SK-N-SH (cell line): ENCODE measurements around the gene PADI4. TPM values are rescaled to one million over a fixed set of nuclear protein-coding genes. Genes with fewer than 3 reads are reported as not detected.

Experiments used
- CTCF ChIA-PET: fragments of 300-600, 350-600 bp; formaldehyde crosslinking; extraction: SDS; loops from one replicate; lab custom pipeline; 2021; lab: Yijun Ruan, JAX
- POLR2A ChIA-PET: fragments of 350-600 bp; sonication (Branson Sonifier 250); formaldehyde crosslinking; extraction: SDS; loops from one replicate; lab custom pipeline; 2020; ENCODE audit warnings: antibody characterized with exemption, inconsistent platforms; lab: Yijun Ruan, JAX
- DNase-seq: peaks from one replicate; pipeline ENCODE4 v3.0.0; 2012
- H2AFZ ChIP-seq: fragments of 200-600 bp; sonication (generic); 2 replicates; pipeline ENCODE4 v1.8.1; 2016; ENCODE audit warnings: antibody characterized with exemption, mild to moderate bottlenecking, low read depth
- H3F3A ChIP-seq: fragments of 200-600 bp; sonication (generic); replicated peaks from 2 replicates; pipeline ENCODE3; 2016; ENCODE audit warnings: antibody characterized with exemption, mild to moderate bottlenecking; ENCODE audit not compliant: insufficient read depth
- H3K27ac ChIP-seq, 2 experiments: fragments of 200-500 bp in 1 of 2; fragments of 200-600 bp in 1 of 2; sonication (Bioruptor generic) in 1 of 2; sonication (generic), shearing (Covaris generic) in 1 of 2; 2 replicates each; pipeline versions ENCODE4 v1.5.1 to v1.6.1; 2014 to 2016; ENCODE audit warnings: low read depth in 2 of 2, inconsistent platforms in 1 of 2, low read length in 1 of 2, mild to moderate bottlenecking in 1 of 2, mixed read lengths in 1 of 2
- H3K27me3 ChIP-seq: fragments of 200-600 bp; sonication (generic), shearing (Covaris generic); 2 replicates; pipeline ENCODE4 v1.6.1; 2016; ENCODE audit warnings: mixed run types; ENCODE audit not compliant: insufficient read depth
- H3K36me3 ChIP-seq, 2 experiments: fragments of 200-500 bp in 1 of 2; fragments of 200-600 bp in 1 of 2; sonication (Bioruptor generic) in 1 of 2; sonication (generic) in 1 of 2; replicated peaks in 1 of 2; 2 replicates each; pipeline versions ENCODE3 to v1.5.1; 2014 to 2016; ENCODE audit warnings: low read length in 1 of 2, mild to moderate bottlenecking in 1 of 2; ENCODE audit not compliant: insufficient read depth in 2 of 2, control insufficient read depth in 1 of 2
- H3K4me1 ChIP-seq, 2 experiments: fragments of 200-500 bp in 1 of 2; fragments of 200-600 bp in 1 of 2; sonication (Bioruptor generic) in 1 of 2; sonication (generic), shearing (Covaris generic) in 1 of 2; 2 replicates each; pipeline versions ENCODE4 v1.5.1 to v1.6.1; 2014 to 2016; ENCODE audit warnings: low read depth in 1 of 2, low read length in 1 of 2, mixed run types in 1 of 2; ENCODE audit not compliant: insufficient read depth in 2 of 2, control insufficient read depth in 1 of 2
- H3K4me2 ChIP-seq: fragments of 200-600 bp; sonication (generic), shearing (Covaris generic); 2 replicates; pipeline ENCODE4 v1.6.1; 2017; ENCODE audit warnings: mixed run types
- H3K4me3 ChIP-seq, 2 experiments: fragments of 200-500 bp in 1 of 2; fragments of 200-600 bp in 1 of 2; sonication (Bioruptor generic) in 1 of 2; sonication (generic), shearing (Covaris generic) in 1 of 2; 2 replicates each; pipeline versions ENCODE4 v1.5.1 to v1.8.1; 2014 to 2016; ENCODE audit warnings: low read depth in 2 of 2, inconsistent platforms in 1 of 2, low read length in 1 of 2, mild to moderate bottlenecking in 1 of 2, mixed read lengths in 1 of 2, moderate library complexity in 1 of 2
- H3K79me2 ChIP-seq: fragments of 200-600 bp; sonication (generic); 2 replicates; pipeline ENCODE4 v1.8.1; 2017; ENCODE audit warnings: mild to moderate bottlenecking; ENCODE audit not compliant: insufficient read depth
- H3K9ac ChIP-seq: fragments of 200-600 bp; sonication (generic); 2 replicates; pipeline ENCODE4 v1.6.1; 2017; ENCODE audit warnings: mixed run types
- H3K9me2 ChIP-seq: fragments of 200-600 bp; sonication (generic); 2 replicates; pipeline ENCODE4 v1.6.1; 2017; ENCODE audit warnings: mixed run types
- H3K9me3 ChIP-seq: fragments of 200-600 bp; sonication (generic); 2 replicates; pipeline ENCODE4 v1.6.1; 2017; ENCODE audit warnings: mixed run types, mild to moderate bottlenecking, moderate library complexity
- H4K20me1 ChIP-seq: fragments of 200-600 bp; sonication (generic); 2 replicates; pipeline ENCODE4 v1.6.1; 2017; ENCODE audit warnings: mild to moderate bottlenecking, mixed run types; ENCODE audit not compliant: insufficient read depth
- CHD2 ChIP-seq: fragments of 150-350 bp; IDR thresholded peaks from 2 replicates; pipeline ENCODE4 v1.6.1; 2018; ENCODE audit warnings: low read length; ENCODE audit not compliant: partially characterized antibody
- ELF1 ChIP-seq: IDR thresholded peaks from 2 replicates; pipeline ENCODE4 v1.4.0; 2012
- EZH2phosphoT487 ChIP-seq: fragments of 200-600 bp; sonication (generic); IDR thresholded peaks from 2 replicates; pipeline ENCODE4 v1.6.1; 2017; ENCODE audit warnings: low read depth, mixed run types, mild to moderate bottlenecking, antibody characterized with exemption, moderate library complexity, borderline replicate concordance
- FOXM1 ChIP-seq: IDR thresholded peaks from 2 replicates; pipeline ENCODE4 v1.4.0; 2012; ENCODE audit warnings: low read depth, mild to moderate bottlenecking
- IRF3 ChIP-seq: fragments of 150-350 bp; IDR thresholded peaks from 2 replicates; pipeline ENCODE4 v1.6.1; 2016; ENCODE audit warnings: mild to moderate bottlenecking, low read depth, low read length
- JUND ChIP-seq: IDR thresholded peaks from 2 replicates; pipeline ENCODE4 v1.4.0; 2012
- MAX ChIP-seq: IDR thresholded peaks from 2 replicates; pipeline ENCODE4 v1.4.0; 2012; ENCODE audit warnings: low read depth
- MEF2A ChIP-seq: IDR thresholded peaks from 2 replicates; pipeline ENCODE4 v1.4.0; 2012; ENCODE audit warnings: low read depth, borderline replicate concordance
- MXI1 ChIP-seq: IDR thresholded peaks from 2 replicates; pipeline ENCODE4 v1.6.1; 2012; ENCODE audit warnings: mild to moderate bottlenecking, low read depth, low read length, improper control_type of control experiment
- NFIC ChIP-seq: IDR thresholded peaks from 2 replicates; pipeline ENCODE4 v1.4.0; 2012; ENCODE audit warnings: borderline replicate concordance
- NRF1 ChIP-seq: IDR thresholded peaks from 2 replicates; pipeline ENCODE4 v1.6.1; 2012; ENCODE audit warnings: low read depth, mild to moderate bottlenecking, low read length
- POLR2AphosphoS5 ChIP-seq: IDR thresholded peaks from 2 replicates; pipeline ENCODE4 v1.6.1; 2012; ENCODE audit warnings: low read depth, low read length
- RAD21 ChIP-seq: IDR thresholded peaks from 2 replicates; pipeline ENCODE4 v1.6.1; 2012; ENCODE audit warnings: mild to moderate bottlenecking, low read length
- RCOR1 ChIP-seq: fragments of 150-350 bp; IDR thresholded peaks from 2 replicates; pipeline ENCODE4 v1.6.1; 2017; ENCODE audit warnings: antibody characterized with exemption, low read length
- REST ChIP-seq: IDR thresholded peaks from 2 replicates; pipeline ENCODE4 v1.6.1; 2012; ENCODE audit warnings: mild to moderate bottlenecking, low read depth, low read length, moderate library complexity
- SIN3A ChIP-seq: IDR thresholded peaks from 2 replicates; pipeline ENCODE4 v1.6.1; 2012; ENCODE audit warnings: low read depth, mild to moderate bottlenecking, low read length, moderate library complexity, borderline replicate concordance
- SMC3 ChIP-seq: IDR thresholded peaks from 2 replicates; pipeline ENCODE4 v1.6.1; 2012; ENCODE audit warnings: low read depth, low read length, improper control_type of control experiment
- TAF1 ChIP-seq: IDR thresholded peaks from 2 replicates; pipeline ENCODE4 v1.6.1; 2012; ENCODE audit warnings: low read depth, mild to moderate bottlenecking, low read length, moderate library complexity, borderline replicate concordance
- TCF12 ChIP-seq: IDR thresholded peaks from 2 replicates; pipeline ENCODE4 v1.4.0; 2012
- TEAD4 ChIP-seq: IDR thresholded peaks from 2 replicates; pipeline ENCODE4 v1.4.0; 2012; ENCODE audit warnings: mild to moderate bottlenecking, borderline replicate concordance; ENCODE audit not compliant: insufficient read depth
- USF1 ChIP-seq: IDR thresholded peaks from 2 replicates; pipeline ENCODE4 v1.4.0; 2012; ENCODE audit warnings: low read depth, borderline replicate concordance
- USF2 ChIP-seq: fragments of 150-350 bp; IDR thresholded peaks from 2 replicates; pipeline ENCODE4 v1.6.1; 2017; ENCODE audit warnings: antibody characterized with exemption, low read length, low read depth, borderline replicate concordance
- WGBS: methylation state at CpG from one replicate; pipeline ENCODE4 v1.1.6; 2017; ENCODE audit warnings: low lambda C conversion rate; 5-methylcytosine and 5-hydroxymethylcytosine counted together
- polyA plus RNA-seq, 3 experiments: library from polyadenylated mRNA; depleted of rRNA; stranded (reverse); fragments of >200 nt; gene quantifications; 2 replicates each; pipeline ENCODE4 v1.2.3, GENCODE V29; 2012

Gene PADI4
- polyA plus RNA-seq, 1 of the 3 experiments (the other 2 are of a cell fraction): not detected

- DNase-seq: no peak
- Histone ChIP-seq H3K27ac (no peak overlapping the region), H3K36me3 (no peaks in the 10 kb centered on the region), H3K4me1 (no peaks in the 10 kb centered on the region), H3K9me2 (no peaks in the 10 kb centered on the region), H3K4me3 (no peak overlapping the region), H3K9me3 (no peaks in the 10 kb centered on the region), H3K27me3 (no peaks in the 10 kb centered on the region), H3K79me2 (no peaks in the 10 kb centered on the region), H2AFZ (no peak overlapping the region), H3K9ac (no peak overlapping the region), H3K4me2 (no peak overlapping the region)
- POLR2A ChIA-PET: no interaction called here
- CTCF ChIA-PET: interaction anchor here (9.4 kb wide), 1 partner anchor 214 kb away, joined by 60 read pairs; no protein-coding TSS in a partner anchor
- WGBS: 51% methylated on average over 6 of the region's 7 CpGs
- TF ChIP-seq FOXM1 (no peak), POLR2AphosphoS5 (no peak), USF1 (no peak), CHD2 (no peak), RCOR1 (no peak), REST (no peak), TCF12 (no peak), MAX (no peak), MEF2A (no peak)
- TF ChIP-seq, all 33 proteins: peak for 0
- Histone ChIP-seq H4K20me1 (no peaks in the 10 kb centered on the region), H3F3A (no peaks in the 10 kb centered on the region)
Measured at GRCh38 chr1:17339521-17339920, 31.5 kb downstream of the PADI4 start.

GRCh38 chr1:17340358-17340757, 32.4 kb downstream of the PADI4 start:
- DNase-seq: no peak
- no peak overlapping the region for H3K4me2 ChIP-seq
- H3K27ac ChIP-seq: no peak overlapping the region
- POLR2A ChIA-PET: no interaction called here
- no peak overlapping the region for H2AFZ ChIP-seq
- no peaks in the 10 kb centered on the region for H3K9me2 ChIP-seq
- no peaks in the 10 kb centered on the region for H3K4me1 ChIP-seq
- no peaks in the 10 kb centered on the region for H3K79me2 ChIP-seq
- H3K4me3 ChIP-seq: no peak overlapping the region
- WGBS: 83% methylated on average over 8 of the region's 8 CpGs
- H3K9me3 ChIP-seq: no peaks in the 10 kb centered on the region
- CTCF ChIA-PET: no interaction called here
- no peaks in the 10 kb centered on the region for H4K20me1 ChIP-seq
- H3K9ac ChIP-seq: no peak overlapping the region
- H3K36me3 ChIP-seq: no peaks in the 10 kb centered on the region
- no peaks in the 10 kb centered on the region for H3F3A ChIP-seq
- no peaks in the 10 kb centered on the region for H3K27me3 ChIP-seq
- TF ChIP-seq TEAD4 (no peak), IRF3 (no peak), USF2 (no peak), MEF2A (no peak), RAD21 (no peak), POLR2AphosphoS5 (no peak), SMC3 (no peak), SIN3A (no peak), EZH2phosphoT487 (no peak), NFIC (no peak), ELF1 (no peak), MXI1 (no peak), MAX (no peak), NRF1 (no peak), TAF1 (no peak), JUND (no peak)
